ENCODE results near the gene ZNF677. TPM values are rescaled to one million over a fixed set of nuclear protein-coding genes. Genes with fewer than 3 reads are reported as not detected.

ZNF677 gene
- total and polyA plus RNA-seq, 9 of the 15 experiments (the other 6 are each of a cell fraction or from before 2014, with no cell fraction given) = 1.5 to 2.3 (median 1.8) TPM

DNA sequence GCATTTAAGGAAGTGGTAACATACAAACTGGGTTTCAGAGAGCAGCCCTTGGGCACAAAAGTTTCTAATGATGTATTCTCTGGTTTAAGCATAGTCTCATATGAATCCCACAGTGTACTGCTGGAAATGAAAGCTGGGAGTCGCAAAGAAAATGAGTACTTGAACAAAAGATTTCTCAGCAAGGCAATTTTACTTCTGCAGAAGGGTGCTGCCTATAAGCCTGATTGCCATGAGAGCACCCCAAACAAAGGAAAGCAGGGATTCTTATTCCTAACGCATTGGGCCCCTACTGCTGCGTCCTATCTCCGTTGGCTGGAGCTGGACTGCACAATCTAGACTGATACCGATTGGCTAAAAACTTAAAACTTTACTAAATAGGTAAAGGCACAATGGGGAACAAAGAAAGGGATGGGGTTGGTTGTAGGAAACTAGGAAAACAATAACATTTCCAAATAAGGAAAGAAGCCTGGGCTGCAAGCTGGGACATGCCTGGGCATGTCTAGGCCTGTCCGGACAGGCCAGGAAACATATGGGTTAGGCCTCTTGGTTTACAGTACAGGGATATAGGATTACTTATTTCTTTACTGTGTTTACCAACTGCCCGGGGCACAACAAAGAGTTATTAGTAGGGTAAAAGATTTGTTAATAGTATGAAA, 40.2 kb upstream of the ZNF677 start:
- POLR2A ChIA-PET = interaction anchor here (0.6 kb wide), 1 partner anchor 254 kb away, joined by 3 read pairs; no protein-coding TSS in a partner anchor
- no peak overlapping the region for H2AFZ ChIP-seq (ENCODE audit: low read depth, low read length)
- H3K79me2 ChIP-seq (ENCODE audit: control insufficient read depth, insufficient read depth, low read length) = no peaks in the 10 kb centered on the region
- BruUV-seq (replicated peaks) = no TSS peak
- no peak overlapping the region for H3K9ac ChIP-seq (ENCODE audit: insufficient read depth in 1 of 2, low read depth in 2 of 2, low read length in 2 of 2)
- peaks cover 0 to 4% of the 10 kb centered on the region in 2 experiments; a peak in 2 of 5 replicates for H3K4me1 ChIP-seq (replicated peaks in 1 of 2; ENCODE audit: control insufficient read depth in 2 of 2, insufficient read depth in 2 of 2, low read length in 2 of 2)
- H3K9me1 ChIP-seq (ENCODE audit: control insufficient read depth, insufficient read depth, low read length) = no peaks in the 10 kb centered on the region
- intact Hi-C loops (cut with micrococcal nuclease) (no loop called here), in situ Hi-C loops (cut with MboI) (no loop called here)
- H3K4me2 ChIP-seq (ENCODE audit: insufficient read depth, low read length) = no peak overlapping the region
- no peak for FAIRE-seq
- H4K20me1 ChIP-seq (replicated peaks; ENCODE audit: control insufficient read depth, insufficient read depth, low read length) = no peaks in the 10 kb centered on the region
- peaks cover 0 to 12% of the 10 kb centered on the region in 2 experiments; a peak in 1 of 5 replicates for H3K27me3 ChIP-seq (ENCODE audit: control insufficient read depth in 2 of 2, insufficient read depth in 2 of 2, low read length in 2 of 2)
- no peak for ATAC-seq
- H3K27ac ChIP-seq (ENCODE audit: extremely low read depth, low read depth, low read length) = no peak overlapping the region
- H3K9me3 ChIP-seq (replicated peaks; ENCODE audit: control insufficient read depth, insufficient read depth, low read depth, low read length) = no peaks in the 10 kb centered on the region
- no peak for DNase-seq (ENCODE audit: extremely low read depth in 1 of 4, low spot score in 3 of 4)
- CTCF ChIA-PET (ENCODE audit: low intra/inter-chr PET ratio) = no interaction called here
- WGBS (ENCODE audit: insufficient coverage, low coverage, missing lambda C conversion rate) = 1% methylated on average over 7 of the region's 7 CpGs
- H3K36me3 ChIP-seq (ENCODE audit: control insufficient read depth, insufficient read depth, low read length) = no peaks in the 10 kb centered on the region
- H3K4me3 ChIP-seq = no peak overlapping the region
- TF ChIP-seq, protein P1, sequence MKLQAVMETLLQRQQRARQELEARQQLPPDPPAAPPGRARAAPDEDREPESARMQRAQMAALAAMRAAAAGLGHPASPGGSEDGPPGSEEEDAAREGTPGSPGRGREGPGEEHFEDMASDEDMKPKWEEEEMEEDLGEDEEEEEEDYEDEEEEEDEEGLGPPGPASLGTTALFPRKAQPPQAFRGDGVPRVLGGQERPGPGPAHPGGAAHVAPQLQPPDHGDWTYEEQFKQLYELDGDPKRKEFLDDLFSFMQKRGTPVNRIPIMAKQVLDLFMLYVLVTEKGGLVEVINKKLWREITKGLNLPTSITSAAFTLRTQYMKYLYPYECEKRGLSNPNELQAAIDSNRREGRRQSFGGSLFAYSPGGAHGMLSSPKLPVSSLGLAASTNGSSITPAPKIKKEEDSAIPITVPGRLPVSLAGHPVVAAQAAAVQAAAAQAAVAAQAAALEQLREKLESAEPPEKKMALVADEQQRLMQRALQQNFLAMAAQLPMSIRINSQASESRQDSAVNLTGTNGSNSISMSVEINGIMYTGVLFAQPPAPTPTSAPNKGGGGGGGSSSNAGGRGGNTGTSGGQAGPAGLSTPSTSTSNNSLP (IDR thresholded peaks at IDR 0.05; ENCODE audit: borderline replicate concordance, low read depth, low read length) = no peak
- TF ChIP-seq, protein P2, sequence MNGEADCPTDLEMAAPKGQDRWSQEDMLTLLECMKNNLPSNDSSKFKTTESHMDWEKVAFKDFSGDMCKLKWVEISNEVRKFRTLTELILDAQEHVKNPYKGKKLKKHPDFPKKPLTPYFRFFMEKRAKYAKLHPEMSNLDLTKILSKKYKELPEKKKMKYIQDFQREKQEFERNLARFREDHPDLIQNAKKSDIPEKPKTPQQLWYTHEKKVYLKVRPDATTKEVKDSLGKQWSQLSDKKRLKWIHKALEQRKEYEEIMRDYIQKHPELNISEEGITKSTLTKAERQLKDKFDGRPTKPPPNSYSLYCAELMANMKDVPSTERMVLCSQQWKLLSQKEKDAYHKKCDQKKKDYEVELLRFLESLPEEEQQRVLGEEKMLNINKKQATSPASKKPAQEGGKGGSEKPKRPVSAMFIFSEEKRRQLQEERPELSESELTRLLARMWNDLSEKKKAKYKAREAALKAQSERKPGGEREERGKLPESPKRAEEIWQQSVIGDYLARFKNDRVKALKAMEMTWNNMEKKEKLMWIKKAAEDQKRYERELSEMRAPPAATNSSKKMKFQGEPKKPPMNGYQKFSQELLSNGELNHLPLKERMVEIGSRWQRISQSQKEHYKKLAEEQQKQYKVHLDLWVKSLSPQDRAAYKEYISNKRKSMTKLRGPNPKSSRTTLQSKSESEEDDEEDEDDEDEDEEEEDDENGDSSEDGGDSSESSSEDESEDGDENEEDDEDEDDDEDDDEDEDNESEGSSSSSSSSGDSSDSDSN (IDR thresholded peaks at IDR 0.05; ENCODE audit: borderline replicate concordance in 1 of 2, low read depth in 2 of 2, low read length in 2 of 2) = no peak
- TF ChIP-seq CBX5 (IDR thresholded peaks at IDR 0.05; ENCODE audit: borderline replicate concordance, low read depth) (0 out of 2 replicates have a peak, but pooled peaks have one; percentile 56), CBX3 (IDR thresholded peaks at IDR 0.05; ENCODE audit: borderline replicate concordance in 1 of 2, low read length in 2 of 2) (peak in 1 of 2 experiments; percentile 83; a peak in 2 of 3 replicates), NFIC (IDR thresholded peaks at IDR 0.05) (no peak), PCBP1 (IDR thresholded peaks at IDR 0.05; ENCODE audit: low read depth, low read length, poor library complexity, severe bottlenecking) (no peak), FOS (IDR thresholded peaks at IDR 0.05; ENCODE audit: extremely low read depth, insufficient read length) (no peak), TGIF2 (CRISPR knock-in tag; IDR thresholded peaks at IDR 0.05) (no peak), CCAR2 (IDR thresholded peaks at IDR 0.05; ENCODE audit: low read depth, low read length) (no peak), ZNF253 (CRISPR knock-in tag; conservative IDR thresholded peaks at IDR 0.05) (no peak), XRCC5 (IDR thresholded peaks at IDR 0.05; ENCODE audit: low read depth, low read length) (no peak)
- TF ChIP-seq, protein P3, sequence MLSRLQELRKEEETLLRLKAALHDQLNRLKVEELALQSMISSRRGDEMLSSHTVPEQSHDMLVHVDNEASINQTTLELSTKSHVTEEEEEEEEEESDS (CRISPR knock-in tag; IDR thresholded peaks at IDR 0.05) = no peak
- TF ChIP-seq, protein P4, sequence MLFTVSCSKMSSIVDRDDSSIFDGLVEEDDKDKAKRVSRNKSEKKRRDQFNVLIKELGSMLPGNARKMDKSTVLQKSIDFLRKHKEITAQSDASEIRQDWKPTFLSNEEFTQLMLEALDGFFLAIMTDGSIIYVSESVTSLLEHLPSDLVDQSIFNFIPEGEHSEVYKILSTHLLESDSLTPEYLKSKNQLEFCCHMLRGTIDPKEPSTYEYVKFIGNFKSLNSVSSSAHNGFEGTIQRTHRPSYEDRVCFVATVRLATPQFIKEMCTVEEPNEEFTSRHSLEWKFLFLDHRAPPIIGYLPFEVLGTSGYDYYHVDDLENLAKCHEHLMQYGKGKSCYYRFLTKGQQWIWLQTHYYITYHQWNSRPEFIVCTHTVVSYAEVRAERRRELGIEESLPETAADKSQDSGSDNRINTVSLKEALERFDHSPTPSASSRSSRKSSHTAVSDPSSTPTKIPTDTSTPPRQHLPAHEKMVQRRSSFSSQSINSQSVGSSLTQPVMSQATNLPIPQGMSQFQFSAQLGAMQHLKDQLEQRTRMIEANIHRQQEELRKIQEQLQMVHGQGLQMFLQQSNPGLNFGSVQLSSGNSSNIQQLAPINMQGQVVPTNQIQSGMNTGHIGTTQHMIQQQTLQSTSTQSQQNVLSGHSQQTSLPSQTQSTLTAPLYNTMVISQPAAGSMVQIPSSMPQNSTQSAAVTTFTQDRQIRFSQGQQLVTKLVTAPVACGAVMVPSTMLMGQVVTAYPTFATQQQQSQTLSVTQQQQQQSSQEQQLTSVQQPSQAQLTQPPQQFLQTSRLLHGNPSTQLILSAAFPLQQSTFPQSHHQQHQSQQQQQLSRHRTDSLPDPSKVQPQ (CRISPR knock-in tag; IDR thresholded peaks at IDR 0.05; ENCODE audit: borderline replicate concordance) = no peak
